Measurements from ENCODE around the gene NACA.

DNA sequence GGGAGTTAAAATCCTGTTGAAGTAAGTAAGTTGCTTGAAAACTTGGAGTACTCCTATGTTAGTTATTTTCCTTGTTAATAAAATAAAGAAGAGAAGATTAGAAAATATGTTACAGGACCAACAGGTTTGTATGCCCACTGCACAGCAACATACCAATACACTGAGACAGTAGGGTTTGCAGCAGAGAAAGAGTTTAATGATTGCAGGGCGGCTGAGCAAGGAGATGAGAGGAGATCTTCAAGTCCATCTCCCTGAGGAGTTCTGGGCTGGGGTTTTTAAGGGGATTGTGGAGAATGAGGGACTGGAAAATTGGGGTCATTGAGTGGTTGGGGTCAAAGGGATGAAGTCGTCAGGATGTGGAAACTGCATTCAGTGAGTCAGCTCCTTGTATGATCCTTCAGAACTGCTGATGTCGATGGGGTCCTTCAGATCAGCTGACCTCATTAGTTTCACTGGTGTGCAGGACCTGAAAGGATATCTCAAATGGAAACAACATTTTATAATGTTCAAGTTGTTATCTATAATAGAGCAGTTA, 33.7 kb upstream of the NACA start:
- TF ChIP-seq, protein P1, sequence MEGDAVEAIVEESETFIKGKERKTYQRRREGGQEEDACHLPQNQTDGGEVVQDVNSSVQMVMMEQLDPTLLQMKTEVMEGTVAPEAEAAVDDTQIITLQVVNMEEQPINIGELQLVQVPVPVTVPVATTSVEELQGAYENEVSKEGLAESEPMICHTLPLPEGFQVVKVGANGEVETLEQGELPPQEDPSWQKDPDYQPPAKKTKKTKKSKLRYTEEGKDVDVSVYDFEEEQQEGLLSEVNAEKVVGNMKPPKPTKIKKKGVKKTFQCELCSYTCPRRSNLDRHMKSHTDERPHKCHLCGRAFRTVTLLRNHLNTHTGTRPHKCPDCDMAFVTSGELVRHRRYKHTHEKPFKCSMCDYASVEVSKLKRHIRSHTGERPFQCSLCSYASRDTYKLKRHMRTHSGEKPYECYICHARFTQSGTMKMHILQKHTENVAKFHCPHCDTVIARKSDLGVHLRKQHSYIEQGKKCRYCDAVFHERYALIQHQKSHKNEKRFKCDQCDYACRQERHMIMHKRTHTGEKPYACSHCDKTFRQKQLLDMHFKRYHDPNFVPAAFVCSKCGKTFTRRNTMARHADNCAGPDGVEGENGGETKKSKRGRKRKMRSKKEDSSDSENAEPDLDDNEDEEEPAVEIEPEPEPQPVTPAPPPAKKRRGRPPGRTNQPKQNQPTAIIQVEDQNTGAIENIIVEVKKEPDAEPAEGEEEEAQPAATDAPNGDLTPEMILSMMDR (conservative IDR thresholded peaks at IDR 0.05; ENCODE audit: low read depth, low read length): no peak
- TF ChIP-seq EZH2phosphoT487 (IDR thresholded peaks at IDR 0.05; ENCODE audit: borderline replicate concordance, low read length) (no peak), EZH2 (IDR thresholded peaks at IDR 0.05; ENCODE audit: low read length, unreplicated experiment) (no peak)

Data from PC-3 (cell line).